HCT116 (cell line): ENCODE data around the gene PLCB4. TPM values are rescaled to one million over a fixed set of nuclear protein-coding genes. Genes with fewer than 3 reads are reported as not detected.

Experiments used
- ATAC-seq: fragments of 200-7000 bp; cut with Tn5 transposase; 2 replicates; pipeline ENCODE4 v1.9.1; 2020; ENCODE audit warnings: mild to moderate bottlenecking, moderate library complexity
- BruUV-seq: library from RNA; stranded (reverse); fragments of 400-500 nt; replicated peaks from 2 replicates; lab custom pipeline; 2021; lab: Mats Ljungman, UMichigan
- CTCF ChIA-PET: fragments of 300-600 bp; sonication (Branson Sonifier 250); formaldehyde crosslinking; loops from one replicate; lab custom pipeline; 2021; ENCODE audit warnings: antibody characterized with exemption; lab: Charles Lee
- POLR2A ChIA-PET: fragments of 300-600, 350-600 bp; sonication (Branson Sonifier 250); formaldehyde crosslinking; loops from one replicate; lab custom pipeline; 2021; ENCODE audit warnings: antibody characterized with exemption; lab: Charles Lee
- RAD21 ChIA-PET, 2 experiments: fragments of 300-600 bp; sonication (Branson Sonifier 250); formaldehyde crosslinking; loops; one replicate each; lab custom pipeline; 2023; ENCODE audit warnings: low total read pairs in 2 of 2; ENCODE audit not compliant: uncharacterized antibody in 2 of 2, unreplicated experiment in 2 of 2, low non-redundant PET in 1 of 2; lab: Charles Lee
- DNase-seq: peaks from one replicate; pipeline ENCODE4 v3.0.0-alpha.2; 2010; ENCODE audit warnings: low read depth, low spot score
- H2AFZ ChIP-seq: fragments of 200-600 bp; shearing (Covaris generic), sonication (generic); 2 replicates; pipeline ENCODE4 v1.6.1; 2017; ENCODE audit warnings: low read depth, mixed run types, mixed read lengths, antibody characterized with exemption, low read length; ENCODE audit not compliant: poor library complexity, severe bottlenecking
- H3K27ac ChIP-seq: 2 replicates; pipeline ENCODE4 v1.5.1; 2012; ENCODE audit warnings: low read depth, low read length
- H3K27me3 ChIP-seq: fragments of 200-600 bp; sonication (generic); 2 replicates; pipeline ENCODE4 v1.6.1; 2016; ENCODE audit warnings: mixed run types, low read length, mixed read lengths; ENCODE audit not compliant: insufficient read depth
- H3K36me3 ChIP-seq, 2 experiments: fragments of 200-500 bp in 1 of 2; fragments of 200-600 bp in 1 of 2; sonication (Bioruptor generic) in 1 of 2; sonication (generic) in 1 of 2; 2 replicates each; pipeline versions ENCODE4 v1.5.1 to v1.6.1; 2014 to 2016; ENCODE audit warnings: low read length in 2 of 2, inconsistent platforms in 1 of 2, mixed read lengths in 1 of 2, mixed run types in 1 of 2; ENCODE audit not compliant: insufficient read depth in 2 of 2, control insufficient read depth in 1 of 2
- H3K4me1 ChIP-seq, 2 experiments: fragments of 200-600 bp in 1 of 2; sonication (generic) in 1 of 2; 2 replicates each; pipeline versions ENCODE4 v1.5.1 to v1.6.1; 2012 to 2017; ENCODE audit warnings: low read length in 2 of 2, inconsistent platforms in 1 of 2, mild to moderate bottlenecking in 1 of 2, mixed read lengths in 1 of 2, mixed run types in 1 of 2, moderate library complexity in 1 of 2; ENCODE audit not compliant: insufficient read depth in 2 of 2, control insufficient read depth in 1 of 2
- H3K4me2 ChIP-seq: fragments of 200-600 bp; sonication (generic); 2 replicates; pipeline ENCODE4 v1.6.1; 2017; ENCODE audit warnings: mixed run types, low read length, mixed read lengths
- H3K4me3 ChIP-seq, 2 experiments: fragments of 200-600 bp in 1 of 2; sonication (generic) in 1 of 2; replicated peaks in 1 of 2; 2 replicates each; pipeline ENCODE4 v1.5.1; 2011 to 2016; ENCODE audit warnings: low read length in 2 of 2, control low read depth in 1 of 2, low read depth in 1 of 2, mild to moderate bottlenecking in 1 of 2, mixed read lengths in 1 of 2, mixed run types in 1 of 2
- H3K79me2 ChIP-seq: fragments of 200-600 bp; sonication (generic); 2 replicates; pipeline ENCODE4 v1.6.1; 2017; ENCODE audit warnings: mild to moderate bottlenecking, mixed run types, low read length, moderate library complexity, mixed read lengths; ENCODE audit not compliant: insufficient read depth
- H3K9ac ChIP-seq: fragments of 200-600 bp; sonication (generic); 2 replicates; pipeline ENCODE4 v1.6.1; 2016; ENCODE audit warnings: low read length, mixed read lengths
- H3K9me2 ChIP-seq: fragments of 200-600 bp; sonication (generic), shearing (Covaris generic); 2 replicates; pipeline ENCODE4 v1.6.1; 2017; ENCODE audit warnings: mixed run types, mild to moderate bottlenecking, moderate library complexity; ENCODE audit not compliant: insufficient read depth
- H3K9me3 ChIP-seq, 2 experiments: fragments of 200-500 bp in 1 of 2; fragments of 200-600 bp in 1 of 2; sonication (Bioruptor generic) in 1 of 2; sonication (generic) in 1 of 2; 2 replicates each; pipeline ENCODE4 v1.6.1; 2014 to 2017; ENCODE audit warnings: low read length in 2 of 2, mixed read lengths in 2 of 2, inconsistent platforms in 1 of 2, low read depth in 1 of 2, mild to moderate bottlenecking in 1 of 2, mixed run types in 1 of 2, moderate library complexity in 1 of 2; ENCODE audit not compliant: control insufficient read depth in 1 of 2, insufficient read depth in 1 of 2
- H4K20me1 ChIP-seq: fragments of 200-600 bp; sonication (generic), shearing (Covaris generic); 2 replicates; pipeline ENCODE4 v1.6.1; 2017; ENCODE audit warnings: mixed run types, mild to moderate bottlenecking, moderate library complexity; ENCODE audit not compliant: insufficient read depth
- CEBPB ChIP-seq: IDR thresholded peaks from 2 replicates; pipeline ENCODE4 v1.6.1; 2012; ENCODE audit warnings: low read depth
- CTCF ChIP-seq, 3 experiments: fragments of 200-600 bp in 1 of 3; sonication (generic) in 1 of 3; IDR thresholded peaks in 2 of 3; conservative IDR thresholded peaks in 1 of 3; 2 replicates each; pipeline ENCODE4 v1.5.1; 2012 to 2017; ENCODE audit warnings: low read depth in 2 of 3, low read length in 2 of 3, antibody characterized with exemption in 1 of 3, borderline replicate concordance in 1 of 3, control low read depth in 1 of 3, mild to moderate bottlenecking in 1 of 3, mixed read lengths in 1 of 3, mixed run types in 1 of 3, moderate library complexity in 1 of 3; ENCODE audit not compliant: insufficient read depth in 1 of 3
- EGR1 ChIP-seq: IDR thresholded peaks from 2 replicates; pipeline ENCODE4 v1.6.1; 2012; ENCODE audit warnings: low read depth
- ELF1 ChIP-seq: IDR thresholded peaks from 2 replicates; pipeline ENCODE4 v1.6.1; 2012; ENCODE audit warnings: low read depth, borderline replicate concordance
- EZH2 ChIP-seq: fragments of 200-600 bp; sonication (generic); IDR thresholded peaks from 2 replicates; pipeline ENCODE4 v1.6.1; 2017; ENCODE audit warnings: antibody characterized with exemption, mixed run types
- FOSL1 ChIP-seq: IDR thresholded peaks from 2 replicates; pipeline ENCODE4 v1.6.1; 2012; ENCODE audit warnings: low read depth
- JUND ChIP-seq: IDR thresholded peaks from 2 replicates; pipeline ENCODE4 v1.6.1; 2012
- POLR2A ChIP-seq: IDR thresholded peaks from 2 replicates; pipeline ENCODE4 v1.7.0; 2011; ENCODE audit warnings: borderline replicate concordance; ENCODE audit not compliant: insufficient read depth, insufficient read length; ENCODE audit errors: extremely low read depth
- RAD21 ChIP-seq: IDR thresholded peaks from 2 replicates; pipeline ENCODE4 v1.6.1; 2012; ENCODE audit warnings: low read depth, mild to moderate bottlenecking
- SIN3A ChIP-seq: IDR thresholded peaks from 2 replicates; pipeline ENCODE4 v1.6.1; 2012; ENCODE audit warnings: low read depth
- SP1 ChIP-seq: IDR thresholded peaks from 2 replicates; pipeline ENCODE4 v1.6.1; 2012; ENCODE audit warnings: low read depth
- YY1 ChIP-seq: IDR thresholded peaks from 2 replicates; pipeline ENCODE4 v1.6.1; 2011; ENCODE audit warnings: low read length, low read depth, moderate library complexity, mild to moderate bottlenecking; ENCODE audit not compliant: insufficient replicate concordance; ENCODE audit errors: extremely low read depth
- ZBTB33 ChIP-seq: IDR thresholded peaks from 2 replicates; pipeline ENCODE4 v1.6.1; 2011; ENCODE audit warnings: mild to moderate bottlenecking, low read length, moderate library complexity; ENCODE audit not compliant: insufficient replicate concordance; ENCODE audit errors: extremely low read depth
- ZFX ChIP-seq: fragments of 450-650 bp; IDR thresholded peaks from 2 replicates; pipeline ENCODE4 v1.6.1; 2017
- ZNF274 ChIP-seq: fragments of 200-500 bp; sonication (Bioruptor generic); IDR thresholded peaks from 2 replicates; pipeline ENCODE4 v1.6.1; 2014; ENCODE audit warnings: mild to moderate bottlenecking, low read depth, low read length, inconsistent platforms
- intact Hi-C: fragments of 100-400 bp; cut with micrococcal nuclease; formaldehyde crosslinking; loops from 2 replicates; pipeline ENCODE4 v1.10.0; 2022
- total RNA-seq: library from RNA; stranded (reverse); gene quantifications from one replicate; pipeline ENCODE4 v1.2.1, GENCODE V29; 2021; ENCODE audit not compliant: unreplicated experiment
- TF ChIP-seq, protein P1 (sequence below): IDR thresholded peaks from 2 replicates; pipeline ENCODE4 v1.6.1; 2012; ENCODE audit warnings: low read depth
- TF ChIP-seq, protein P2 (sequence below): IDR thresholded peaks from 2 replicates; pipeline ENCODE4 v1.6.1; 2012

Gene PLCB4
- total RNA-seq, 1 experiment from 2014 or later = 2.5 TPM

DNA sequence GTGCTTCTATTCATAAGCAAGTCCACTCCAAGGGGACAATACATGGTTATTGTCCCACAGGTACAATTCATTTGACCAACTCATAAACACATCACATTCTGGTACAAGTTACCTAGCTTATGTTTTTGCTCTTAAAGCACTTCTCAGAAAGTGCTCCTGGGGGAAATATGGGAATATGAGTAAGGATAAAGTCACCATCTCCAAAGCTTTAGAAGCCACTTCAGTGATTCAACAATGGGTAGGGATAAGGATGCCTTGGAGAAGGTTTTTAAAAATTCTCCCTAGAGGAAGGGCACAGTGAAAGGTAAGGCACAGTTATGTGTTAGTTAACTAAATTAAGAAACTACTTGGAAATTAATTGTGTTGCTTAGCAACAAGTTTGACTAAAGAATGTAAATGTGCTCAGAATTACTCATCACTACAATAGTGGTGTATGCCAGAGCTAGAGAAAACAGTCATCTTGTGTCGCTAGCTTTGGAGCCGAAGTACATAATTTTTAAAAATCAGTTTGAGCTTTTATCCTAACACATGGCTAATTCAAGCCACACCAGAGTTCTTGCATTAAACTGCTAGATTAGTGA, 406.0 kb downstream of the PLCB4 start:
- DNase-seq (no peak), ATAC-seq (no peak)
- no peak overlapping the region for H3K9ac ChIP-seq
- no peak overlapping the region for H2AFZ ChIP-seq
- H3K79me2 ChIP-seq = no peaks in the 10 kb centered on the region
- CTCF ChIA-PET = no interaction called here
- BruUV-seq = no TSS peak
- intact Hi-C loops = no loop called here
- H3K9me3 ChIP-seq = no peaks in the 10 kb centered on the region
- H3K4me3 ChIP-seq = no peak overlapping the region
- POLR2A ChIA-PET = no interaction called here
- H3K27me3 ChIP-seq = no peaks in the 10 kb centered on the region
- H3K9me2 ChIP-seq = no peaks in the 10 kb centered on the region
- H3K4me2 ChIP-seq = no peak overlapping the region
- no peaks in the 10 kb centered on the region for H3K4me1 ChIP-seq
- H3K27ac ChIP-seq = no peak overlapping the region
- no peaks in the 10 kb centered on the region for H3K36me3 ChIP-seq
- TF ChIP-seq, protein P1, sequence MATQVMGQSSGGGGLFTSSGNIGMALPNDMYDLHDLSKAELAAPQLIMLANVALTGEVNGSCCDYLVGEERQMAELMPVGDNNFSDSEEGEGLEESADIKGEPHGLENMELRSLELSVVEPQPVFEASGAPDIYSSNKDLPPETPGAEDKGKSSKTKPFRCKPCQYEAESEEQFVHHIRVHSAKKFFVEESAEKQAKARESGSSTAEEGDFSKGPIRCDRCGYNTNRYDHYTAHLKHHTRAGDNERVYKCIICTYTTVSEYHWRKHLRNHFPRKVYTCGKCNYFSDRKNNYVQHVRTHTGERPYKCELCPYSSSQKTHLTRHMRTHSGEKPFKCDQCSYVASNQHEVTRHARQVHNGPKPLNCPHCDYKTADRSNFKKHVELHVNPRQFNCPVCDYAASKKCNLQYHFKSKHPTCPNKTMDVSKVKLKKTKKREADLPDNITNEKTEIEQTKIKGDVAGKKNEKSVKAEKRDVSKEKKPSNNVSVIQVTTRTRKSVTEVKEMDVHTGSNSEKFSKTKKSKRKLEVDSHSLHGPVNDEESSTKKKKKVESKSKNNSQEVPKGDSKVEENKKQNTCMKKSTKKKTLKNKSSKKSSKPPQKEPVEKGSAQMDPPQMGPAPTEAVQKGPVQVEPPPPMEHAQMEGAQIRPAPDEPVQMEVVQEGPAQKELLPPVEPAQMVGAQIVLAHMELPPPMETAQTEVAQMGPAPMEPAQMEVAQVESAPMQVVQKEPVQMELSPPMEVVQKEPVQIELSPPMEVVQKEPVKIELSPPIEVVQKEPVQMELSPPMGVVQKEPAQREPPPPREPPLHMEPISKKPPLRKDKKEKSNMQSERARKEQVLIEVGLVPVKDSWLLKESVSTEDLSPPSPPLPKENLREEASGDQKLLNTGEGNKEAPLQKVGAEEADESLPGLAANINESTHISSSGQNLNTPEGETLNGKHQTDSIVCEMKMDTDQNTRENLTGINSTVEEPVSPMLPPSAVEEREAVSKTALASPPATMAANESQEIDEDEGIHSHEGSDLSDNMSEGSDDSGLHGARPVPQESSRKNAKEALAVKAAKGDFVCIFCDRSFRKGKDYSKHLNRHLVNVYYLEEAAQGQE = no peak
- TF ChIP-seq EGR1 = no peak
- no peak for TF ChIP-seq SIN3A
- no peak for TF ChIP-seq ZBTB33
- no peak for TF ChIP-seq CEBPB
- TF ChIP-seq ELF1 = no peak
- no peak for TF ChIP-seq FOSL1
- no peak for TF ChIP-seq ZFX
- no peak for TF ChIP-seq YY1
- TF ChIP-seq ZNF274 = no peak
- TF ChIP-seq POLR2A = no peak
- TF ChIP-seq JUND = no peak
- TF ChIP-seq SP1 = no peak
- TF ChIP-seq CTCF (IDR thresholded peaks at IDR 0.05 in 2 of 3, conservative IDR thresholded peaks at IDR 0.05 in 1 of 3; ENCODE audit: borderline replicate concordance in 1 of 3, insufficient read depth in 1 of 3, low read depth in 2 of 3, low read length in 2 of 3) = no peak
- no peak for TF ChIP-seq RAD21
- TF ChIP-seq EZH2 = no peak
- TF ChIP-seq, protein P2, sequence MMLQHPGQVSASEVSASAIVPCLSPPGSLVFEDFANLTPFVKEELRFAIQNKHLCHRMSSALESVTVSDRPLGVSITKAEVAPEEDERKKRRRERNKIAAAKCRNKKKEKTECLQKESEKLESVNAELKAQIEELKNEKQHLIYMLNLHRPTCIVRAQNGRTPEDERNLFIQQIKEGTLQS = no peak
- H4K20me1 ChIP-seq = no peaks in the 10 kb centered on the region
- RAD21 ChIA-PET = no interaction called here
